ENCODE results near the gene GPR152. TPM values are rescaled to one million over a fixed set of nuclear protein-coding genes. Genes with fewer than 3 reads are reported as not detected.
A peak's percentile ranks its signal among the peaks of the same experiment; 100 is the strongest.
"Not testable (repeated sequence)": the region's sequence is repeated elsewhere in the genome, so short reads cannot be mapped to it uniquely, and the experiment has no call there.

The GPR152 gene
- total RNA-seq, 2 experiments from 2014 or later = not detected

- no peak for DNase-seq (ENCODE audit: low spot score)
- H3K79me2 ChIP-seq (ENCODE audit: insufficient read depth, low read depth, low read length) = peaks cover 50% of the 10 kb centered on the region
- H3K4me1 ChIP-seq (ENCODE audit: insufficient read depth, low read length, poor library complexity, severe bottlenecking) = peaks cover 75% of the 10 kb centered on the region
- BruUV-seq (replicated peaks) = no TSS peak
- peak overlapping the region; percentile 97 for H3K27ac ChIP-seq (ENCODE audit: low read depth, low read length, poor library complexity, severe bottlenecking)
- no peaks in the 10 kb centered on the region for H3K9me3 ChIP-seq (ENCODE audit: low read length)
- H3K9me2 ChIP-seq (ENCODE audit: insufficient read depth, low read length) = no peaks in the 10 kb centered on the region
- H3K4me3 ChIP-seq (ENCODE audit: low read depth, low read length, poor library complexity, severe bottlenecking) = peak overlapping the region; percentile 79
- 0 out of 2 replicates have a peak, but pooled peaks cover 7% of the 10 kb centered on the region for H4K20me1 ChIP-seq (ENCODE audit: insufficient read depth, low read length)
- no peak for TF ChIP-seq EZH2phosphoT487 (IDR thresholded peaks at IDR 0.05; ENCODE audit: borderline replicate concordance, low read depth, low read length)
- TF ChIP-seq, protein P1, sequence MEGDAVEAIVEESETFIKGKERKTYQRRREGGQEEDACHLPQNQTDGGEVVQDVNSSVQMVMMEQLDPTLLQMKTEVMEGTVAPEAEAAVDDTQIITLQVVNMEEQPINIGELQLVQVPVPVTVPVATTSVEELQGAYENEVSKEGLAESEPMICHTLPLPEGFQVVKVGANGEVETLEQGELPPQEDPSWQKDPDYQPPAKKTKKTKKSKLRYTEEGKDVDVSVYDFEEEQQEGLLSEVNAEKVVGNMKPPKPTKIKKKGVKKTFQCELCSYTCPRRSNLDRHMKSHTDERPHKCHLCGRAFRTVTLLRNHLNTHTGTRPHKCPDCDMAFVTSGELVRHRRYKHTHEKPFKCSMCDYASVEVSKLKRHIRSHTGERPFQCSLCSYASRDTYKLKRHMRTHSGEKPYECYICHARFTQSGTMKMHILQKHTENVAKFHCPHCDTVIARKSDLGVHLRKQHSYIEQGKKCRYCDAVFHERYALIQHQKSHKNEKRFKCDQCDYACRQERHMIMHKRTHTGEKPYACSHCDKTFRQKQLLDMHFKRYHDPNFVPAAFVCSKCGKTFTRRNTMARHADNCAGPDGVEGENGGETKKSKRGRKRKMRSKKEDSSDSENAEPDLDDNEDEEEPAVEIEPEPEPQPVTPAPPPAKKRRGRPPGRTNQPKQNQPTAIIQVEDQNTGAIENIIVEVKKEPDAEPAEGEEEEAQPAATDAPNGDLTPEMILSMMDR (conservative IDR thresholded peaks at IDR 0.05; ENCODE audit: low read length) = no peak
- peaks cover 46% of the 10 kb centered on the region for H3K36me3 ChIP-seq (ENCODE audit: insufficient read depth, low read length)
- POLR2A ChIA-PET = interaction anchor here (0.6 to 5.1 kb wide), 8 partner anchors 10 to 80 kb away, joined by 3 to 38 read pairs (median 4); partner anchors contain the start of genes POLD4 and PTPRCAP
- CTCF ChIA-PET (ENCODE audit: unreplicated experiment) = interaction anchor here (0.5 to 1.2 kb wide), 2 partner anchors 34 to 55 kb away, joined by 3 read pairs; no protein-coding TSS in a partner anchor
- intact Hi-C loops (cut with micrococcal nuclease; ENCODE audit: unreplicated experiment) = loop anchor here (5.0 to 10.0 kb wide), 2 partner anchors 183 to 240 kb away; no protein-coding TSS in a partner anchor
- H3K4me2 ChIP-seq (ENCODE audit: low read length) = peak overlapping the region; percentile 73
- H2AFZ ChIP-seq (ENCODE audit: low read length) = no peak overlapping the region
Observed at GRCh38 chr11:67404515-67405195, 47.9 kb downstream of the GPR152 start.

DNA sequence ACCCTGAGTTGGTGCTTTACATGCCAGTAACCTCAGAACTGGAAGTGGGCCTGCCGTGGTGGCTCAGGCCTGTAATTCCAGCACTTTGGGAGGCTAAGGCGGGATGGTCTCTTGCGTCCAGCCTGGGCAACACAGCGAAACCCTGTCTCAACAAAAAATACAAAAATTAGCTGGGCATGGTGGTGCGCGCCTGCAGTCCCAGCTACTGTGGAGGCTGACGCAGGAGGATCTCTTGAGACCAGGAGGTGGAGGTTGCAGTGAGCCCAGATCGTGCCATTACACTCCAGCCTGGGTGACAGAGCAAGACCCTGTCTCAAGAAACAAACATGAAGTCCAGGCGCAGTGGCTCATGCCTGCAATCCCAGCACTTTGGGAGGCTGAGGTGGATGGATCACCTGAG, 49.4 kb downstream of the GPR152 start:
- DNase-seq (ENCODE audit: low spot score); H3K9me2 ChIP-seq (ENCODE audit: insufficient read depth, low read length); CTCF ChIA-PET (ENCODE audit: unreplicated experiment); H3K9me3 ChIP-seq (ENCODE audit: low read length); H2AFZ ChIP-seq (ENCODE audit: low read length); BruUV-seq (replicated peaks); H4K20me1 ChIP-seq (ENCODE audit: insufficient read depth, low read length): not testable (repeated sequence)
- H3K4me3 ChIP-seq (ENCODE audit: low read depth, low read length, poor library complexity, severe bottlenecking) = peak overlapping the region; percentile 79
- H3K27ac ChIP-seq (ENCODE audit: low read depth, low read length, poor library complexity, severe bottlenecking) = peak overlapping the region; percentile 97
- H3K4me1 ChIP-seq (ENCODE audit: insufficient read depth, low read length, poor library complexity, severe bottlenecking) = peaks cover 66% of the 10 kb centered on the region
- peaks cover 49% of the 10 kb centered on the region for H3K79me2 ChIP-seq (ENCODE audit: insufficient read depth, low read depth, low read length)
- peaks cover 53% of the 10 kb centered on the region for H3K36me3 ChIP-seq (ENCODE audit: insufficient read depth, low read length)
- POLR2A ChIA-PET = interaction anchor here (0.5 to 5.1 kb wide), 11 partner anchors 8 to 197 kb away, joined by 3 to 38 read pairs (median 4); partner anchors contain the start of genes PTPRCAP, RAD9A and RPS6KB2
- H3K4me2 ChIP-seq (ENCODE audit: low read length) = peak overlapping the region; percentile 73
- intact Hi-C loops (cut with micrococcal nuclease; ENCODE audit: unreplicated experiment) = loop anchor here (1.0 to 10.0 kb wide), 4 partner anchors 18 to 242 kb away; no protein-coding TSS in a partner anchor

GRCh38 chr11:67402192-67402839, 50.2 kb downstream of the GPR152 start:
- Histone ChIP-seq H3K4me1 (ENCODE audit: insufficient read depth, low read length, poor library complexity, severe bottlenecking) (peaks cover 59% of the 10 kb centered on the region), H3K79me2 (ENCODE audit: insufficient read depth, low read depth, low read length) (peaks cover 42% of the 10 kb centered on the region), H3K27ac (ENCODE audit: low read depth, low read length, poor library complexity, severe bottlenecking) (peak overlapping the region; percentile 97), H3K4me3 (ENCODE audit: low read depth, low read length, poor library complexity, severe bottlenecking) (peak overlapping the region; percentile 59), H3K36me3 (ENCODE audit: insufficient read depth, low read length) (peaks cover 54% of the 10 kb centered on the region), H3K4me2 (ENCODE audit: low read length) (peak overlapping the region; percentile 73)
- POLR2A ChIA-PET = interaction anchor here (0.5 to 5.1 kb wide), 18 partner anchors 8 to 654 kb away, joined by 3 to 38 read pairs (median 4); partner anchors contain the start of genes PTPRCAP, RAD9A, RPS6KB2 and TMEM134
- CTCF ChIA-PET (ENCODE audit: unreplicated experiment) = interaction anchor here (0.6 to 1.1 kb wide), 4 partner anchors 35 to 1090 kb away, joined by 3 read pairs; partner anchors contain the start of gene PTPRCAP
- not testable (repeated sequence) for DNase-seq (ENCODE audit: low spot score); H4K20me1 ChIP-seq (ENCODE audit: insufficient read depth, low read length); H2AFZ ChIP-seq (ENCODE audit: low read length); H3K9me3 ChIP-seq (ENCODE audit: low read length); H3K9me2 ChIP-seq (ENCODE audit: insufficient read depth, low read length)
- intact Hi-C loops (cut with micrococcal nuclease; ENCODE audit: unreplicated experiment) = loop anchor here (5.0 to 10.0 kb wide), 2 partner anchors 185 to 242 kb away; no protein-coding TSS in a partner anchor
- TSS peak; percentile 87 for BruUV-seq (replicated peaks)
